Breast epithelium (tissue), 4 donors: ENCODE measurements around the gene CERS5. TPM values are rescaled to one million over a fixed set of nuclear protein-coding genes. Genes with fewer than 3 reads are reported as not detected.
A peak's percentile ranks its signal among the peaks of the same experiment; 100 is the strongest.

Source experiments
- DNase-seq, 2 donors: peaks; one replicate each; pipeline ENCODE4 v3.0.0-alpha.2; 2019; ENCODE audit warnings: low spot score in 2 of 2
- H3K27ac ChIP-seq, 2 donors: fragments of 200-600 bp; sonication (generic) in 1 of 2; one replicate each; pipeline ENCODE4 v1.5.1; 2016 to 2019; ENCODE audit warnings: mild to moderate bottlenecking in 1 of 2
- H3K27me3 ChIP-seq, 2 donors: fragments of 200-600 bp; sonication (generic) in 1 of 2; one replicate each; pipeline versions ENCODE4 v1.5.1 to v1.6.0; 2017 to 2019; ENCODE audit warnings: control low read depth in 1 of 2, mild to moderate bottlenecking in 1 of 2
- H3K36me3 ChIP-seq: fragments of 200-600 bp; one replicate; pipeline ENCODE4 v1.5.1; 2019
- H3K4me1 ChIP-seq, 2 donors: fragments of 200-600 bp; sonication (generic); one replicate each; pipeline ENCODE4 v1.5.1; 2016 to 2019; ENCODE audit warnings: control low read depth in 1 of 2
- H3K4me3 ChIP-seq, 3 donors: fragments of 200-600 bp; sonication (generic); 1 replicate in 2 of 3; 2 replicates in 1 of 3; pipeline ENCODE4 v1.5.1; 2016 to 2019; ENCODE audit warnings: mild to moderate bottlenecking in 3 of 3, moderate library complexity in 2 of 3
- H3K9me3 ChIP-seq, 2 donors: fragments of 200-600 bp; sonication (generic) in 1 of 2; one replicate each; pipeline ENCODE4 v1.5.1; 2016 to 2019; ENCODE audit warnings: control low read depth in 1 of 2
- POLR2A ChIP-seq: fragments of 450-650 bp; IDR thresholded peaks from one replicate; pipeline ENCODE4 v1.6.1; 2016; ENCODE audit warnings: antibody characterized with exemption, mild to moderate bottlenecking, moderate library complexity
- POLR2AphosphoS5 ChIP-seq, 3 donors: sonication (generic); formaldehyde crosslinking; IDR thresholded peaks; one replicate each; pipeline ENCODE4 v1.6.1; 2017; ENCODE audit warnings: antibody characterized with exemption in 3 of 3
- intact Hi-C: fragments of 100-400 bp; cut with DNase I; formaldehyde crosslinking; loops from one replicate; pipeline ENCODE4 v1.15.1; 2023; ENCODE audit warnings: low total_unique reads
- total RNA-seq, 3 donors: library from RNA; depleted of rRNA; stranded (reverse); fragments of >200 nt; gene quantifications; one replicate each; pipeline ENCODE4 v1.1.0, GENCODE V29; 2016
- TF ChIP-seq, protein P1 (sequence below), 3 donors: fragments of 450-650 bp; IDR thresholded peaks; one replicate each; pipeline ENCODE4 v1.5.1; 2016 to 2017; ENCODE audit warnings: antibody characterized with exemption in 3 of 3, mild to moderate bottlenecking in 3 of 3, moderate library complexity in 3 of 3

The CERS5 gene
- total RNA-seq, 3 donors from 2014 or later = 25.0 to 40.1 (median 32.4) TPM

GRCh38 chr12:50201987-50202521, 34.9 kb upstream of the CERS5 start:
- H3K36me3 ChIP-seq = no peaks in the 10 kb centered on the region
- intact Hi-C loops = no loop called here
- H3K4me1 ChIP-seq = no peaks in the 10 kb centered on the region
- H3K4me3 ChIP-seq = no peak overlapping the region
- peak overlapping the region; percentile 79 to 82 for H3K27ac ChIP-seq
- DNase-seq = no peak
- TF ChIP-seq, protein P1, sequence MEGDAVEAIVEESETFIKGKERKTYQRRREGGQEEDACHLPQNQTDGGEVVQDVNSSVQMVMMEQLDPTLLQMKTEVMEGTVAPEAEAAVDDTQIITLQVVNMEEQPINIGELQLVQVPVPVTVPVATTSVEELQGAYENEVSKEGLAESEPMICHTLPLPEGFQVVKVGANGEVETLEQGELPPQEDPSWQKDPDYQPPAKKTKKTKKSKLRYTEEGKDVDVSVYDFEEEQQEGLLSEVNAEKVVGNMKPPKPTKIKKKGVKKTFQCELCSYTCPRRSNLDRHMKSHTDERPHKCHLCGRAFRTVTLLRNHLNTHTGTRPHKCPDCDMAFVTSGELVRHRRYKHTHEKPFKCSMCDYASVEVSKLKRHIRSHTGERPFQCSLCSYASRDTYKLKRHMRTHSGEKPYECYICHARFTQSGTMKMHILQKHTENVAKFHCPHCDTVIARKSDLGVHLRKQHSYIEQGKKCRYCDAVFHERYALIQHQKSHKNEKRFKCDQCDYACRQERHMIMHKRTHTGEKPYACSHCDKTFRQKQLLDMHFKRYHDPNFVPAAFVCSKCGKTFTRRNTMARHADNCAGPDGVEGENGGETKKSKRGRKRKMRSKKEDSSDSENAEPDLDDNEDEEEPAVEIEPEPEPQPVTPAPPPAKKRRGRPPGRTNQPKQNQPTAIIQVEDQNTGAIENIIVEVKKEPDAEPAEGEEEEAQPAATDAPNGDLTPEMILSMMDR (IDR thresholded peaks at IDR 0.05) = peak in 1 of 3 donors; percentile 11
- peak in 1 of 3 donors; percentile 60 for TF ChIP-seq POLR2AphosphoS5 (IDR thresholded peaks at IDR 0.05)
- TF ChIP-seq POLR2A = no peak
- no peaks in the 10 kb centered on the region for H3K9me3 ChIP-seq
- H3K27me3 ChIP-seq = no peaks in the 10 kb centered on the region

GRCh38 chr12:50200552-50201273, 33.5 kb upstream of the CERS5 start:
- Histone ChIP-seq H3K4me3 (no peak overlapping the region), H3K4me1 (no peaks in the 10 kb centered on the region), H3K36me3 (no peaks in the 10 kb centered on the region), H3K9me3 (no peaks in the 10 kb centered on the region), H3K27me3 (no peaks in the 10 kb centered on the region), H3K27ac (peak overlapping the region; percentile 79 to 82)
- TF ChIP-seq POLR2A (no peak), POLR2AphosphoS5 (IDR thresholded peaks at IDR 0.05) (no peak)
- TF ChIP-seq, protein P1 (IDR thresholded peaks at IDR 0.05) = no peak
- intact Hi-C loops = no loop called here
- DNase-seq = no peak

DNA sequence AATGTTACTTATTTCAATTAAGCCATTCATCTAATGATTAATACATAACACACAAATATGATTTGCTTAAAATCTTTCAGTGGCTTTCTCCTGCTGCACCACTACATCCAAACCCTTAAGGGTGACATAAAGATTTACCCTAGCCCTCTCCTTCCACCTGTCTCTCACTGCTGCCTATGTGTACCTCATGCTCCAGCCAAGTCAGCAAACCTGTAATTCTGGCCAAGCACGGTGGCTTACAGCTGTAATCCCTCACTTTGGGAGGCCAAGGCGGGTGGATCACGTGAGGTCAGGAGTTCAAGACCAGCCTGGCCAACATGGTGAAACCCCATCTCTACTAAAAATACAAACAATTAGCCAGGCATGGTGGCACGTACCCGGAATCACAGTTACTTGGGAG, 31.7 kb upstream of the CERS5 start:
- DNase-seq = no peak
- Histone ChIP-seq H3K4me1 (no peaks in the 10 kb centered on the region), H3K4me3 (no peak overlapping the region), H3K27ac (peak overlapping the region in 1 of 2 donors; percentile 29), H3K9me3 (no peaks in the 10 kb centered on the region), H3K36me3 (no peaks in the 10 kb centered on the region), H3K27me3 (no peaks in the 10 kb centered on the region)
- intact Hi-C loops = no loop called here
- TF ChIP-seq, protein P1 (IDR thresholded peaks at IDR 0.05) = no peak
- no peak for TF ChIP-seq POLR2AphosphoS5 (IDR thresholded peaks at IDR 0.05)
- TF ChIP-seq POLR2A = no peak

DNA sequence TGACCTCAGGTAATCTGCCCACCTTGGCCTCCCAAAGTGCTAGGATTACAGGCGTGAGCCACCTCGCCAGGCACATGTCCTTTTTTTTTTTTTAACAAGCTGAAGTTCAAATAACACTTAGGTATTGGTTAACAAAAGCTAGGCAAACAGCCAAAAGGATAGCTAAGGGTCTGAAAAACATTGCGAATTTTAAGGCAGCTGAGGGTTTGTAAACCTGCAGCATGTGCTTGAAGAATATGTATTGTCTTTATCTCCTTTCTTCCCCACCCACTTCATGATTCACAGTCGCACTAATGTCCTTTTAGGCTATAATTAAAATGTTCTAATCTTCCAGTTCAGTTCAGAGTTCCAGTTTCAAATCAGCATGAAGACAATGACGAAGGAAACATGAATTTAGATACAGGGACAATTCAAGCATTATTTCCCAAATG, 30.1 kb upstream of the CERS5 start:
- H3K27ac ChIP-seq = no peak overlapping the region
- intact Hi-C loops = no loop called here
- H3K4me1 ChIP-seq = no peaks in the 10 kb centered on the region
- H3K9me3 ChIP-seq = no peaks in the 10 kb centered on the region
- TF ChIP-seq POLR2AphosphoS5 (IDR thresholded peaks at IDR 0.05) (no peak), POLR2A (no peak)
- TF ChIP-seq, protein P1 (IDR thresholded peaks at IDR 0.05) = no peak
- H3K4me3 ChIP-seq = no peak overlapping the region
- H3K36me3 ChIP-seq = no peaks in the 10 kb centered on the region
- no peak for DNase-seq
- H3K27me3 ChIP-seq = no peaks in the 10 kb centered on the region

DNA sequence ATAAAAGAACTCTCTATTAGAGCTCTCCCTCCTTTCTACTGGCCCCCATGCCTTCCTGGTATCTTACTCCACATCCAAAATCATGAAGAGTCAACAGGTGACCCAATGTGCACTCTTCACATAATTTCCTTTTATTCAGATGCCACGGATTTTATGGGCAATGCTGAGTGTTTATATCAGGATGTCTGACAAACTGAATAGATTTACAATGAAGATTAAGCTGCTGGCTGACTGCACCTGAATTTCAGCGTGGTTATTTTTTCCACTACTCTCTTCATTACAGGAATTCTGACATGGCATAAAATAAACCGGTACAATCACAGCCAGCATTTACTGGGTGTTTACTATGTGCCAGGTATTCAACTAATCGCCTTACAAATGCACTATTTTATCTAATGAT, 29.4 kb upstream of the CERS5 start:
- Histone ChIP-seq H3K27me3 (no peaks in the 10 kb centered on the region), H3K36me3 (no peaks in the 10 kb centered on the region)

More for the DNA sequence above, 29.4 kb upstream of the CERS5 start:
- Histone ChIP-seq H3K27ac (no peak overlapping the region), H3K9me3 (no peaks in the 10 kb centered on the region), H3K4me1 (no peaks in the 10 kb centered on the region), H3K4me3 (no peak overlapping the region)
- TF ChIP-seq POLR2A = no peak
- TF ChIP-seq, protein P1 (IDR thresholded peaks at IDR 0.05) = no peak
- TF ChIP-seq POLR2AphosphoS5 (IDR thresholded peaks at IDR 0.05) = no peak
- intact Hi-C loops = no loop called here
- DNase-seq = no peak
